ENCODE results near the gene ZFYVE9.
A peak's percentile ranks its signal among the peaks of the same experiment; 100 is the strongest.

Gene ZFYVE9

DNA sequence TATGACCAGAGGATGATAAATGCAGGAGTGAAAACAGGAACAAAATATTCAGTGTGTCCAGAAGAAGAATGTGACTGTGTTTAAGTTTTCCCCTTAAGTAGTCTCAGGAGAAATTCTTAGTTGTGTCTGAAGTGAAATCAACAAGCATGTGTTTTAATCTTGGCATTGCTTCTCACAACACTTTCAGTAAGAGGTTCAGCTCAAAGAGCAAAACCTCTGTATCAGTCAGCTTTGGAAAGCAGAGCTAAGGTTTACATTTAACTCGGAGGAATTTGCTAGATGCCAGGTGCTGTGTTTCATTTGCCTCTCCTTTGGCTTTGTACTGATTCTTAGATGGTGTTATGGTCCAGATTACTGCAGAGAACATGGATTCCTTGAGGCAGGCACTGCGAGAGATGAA is 195.6 kb downstream of the ZFYVE9 start:
- no peak for DNase-seq (ENCODE audit: low spot score)

DNA sequence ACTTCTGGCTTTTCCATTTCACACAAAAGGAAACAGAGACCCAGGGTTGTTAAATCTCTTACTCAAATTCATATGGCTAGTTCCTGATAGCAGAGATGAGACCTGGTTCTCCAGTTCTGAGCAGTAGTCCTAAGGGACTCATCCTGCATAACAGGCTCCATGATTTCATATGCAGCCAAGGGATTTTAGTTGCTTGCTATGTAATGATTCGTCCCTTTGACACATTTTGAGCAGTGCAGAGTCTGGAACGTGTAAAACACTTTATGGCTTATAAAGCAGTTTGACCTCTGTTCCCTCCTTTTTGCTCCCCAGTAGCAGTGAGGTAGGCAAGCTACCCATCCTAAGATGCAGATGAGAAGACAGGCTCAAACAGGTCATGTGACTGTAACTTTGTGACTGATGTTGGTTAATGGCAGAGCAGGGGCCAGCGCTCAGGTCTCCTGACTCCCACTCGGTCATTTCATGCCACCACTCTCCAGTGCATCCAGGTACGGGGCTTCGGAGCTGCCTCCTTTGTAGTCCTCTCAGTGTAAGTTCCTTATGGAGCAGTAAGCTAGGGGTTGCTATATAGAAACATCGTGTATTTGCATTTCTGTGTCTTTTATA is 199.9 kb downstream of the ZFYVE9 start:
- no peak for DNase-seq (ENCODE audit: low spot score)

DNA sequence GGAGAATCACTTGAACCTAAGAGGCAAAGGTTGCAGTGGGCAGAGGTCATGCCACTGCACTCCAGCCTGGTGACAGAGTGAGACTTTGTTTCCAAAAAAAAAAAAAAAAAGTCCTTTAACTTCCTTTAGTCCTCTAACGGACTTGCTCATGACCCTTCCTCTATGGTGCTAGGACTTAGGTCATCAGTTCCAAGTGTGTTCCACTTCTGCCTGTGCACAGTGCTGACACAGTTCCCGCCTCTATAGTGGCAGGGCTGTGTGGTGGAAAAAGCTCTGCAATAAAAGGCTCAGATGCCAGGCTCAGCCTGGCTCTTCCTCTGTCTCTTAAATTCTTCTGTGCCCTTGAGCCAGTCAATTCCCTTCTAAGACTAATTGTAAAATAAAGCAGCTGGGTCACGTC is 202.1 kb downstream of the ZFYVE9 start:
- no peak for DNase-seq (ENCODE audit: low spot score)

DNA sequence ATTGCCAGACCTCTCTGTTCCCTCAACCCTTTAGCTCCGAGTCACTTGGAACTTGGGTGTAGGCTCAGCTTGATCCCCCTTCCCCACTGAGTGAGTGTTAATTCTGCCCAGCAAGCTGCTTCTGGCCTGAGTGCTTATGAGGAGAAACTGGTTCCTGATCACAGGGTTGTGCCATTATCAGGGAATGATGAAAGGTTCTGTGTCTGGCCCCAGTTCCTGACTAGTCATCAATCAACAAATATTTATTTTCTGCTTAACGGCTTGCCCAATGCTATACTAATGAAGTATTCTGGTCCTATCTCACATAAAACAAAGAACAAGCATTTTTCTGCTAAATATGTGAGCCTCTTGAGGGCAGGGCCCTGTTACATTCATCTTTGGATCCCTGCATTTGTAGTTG is 203.4 kb downstream of the ZFYVE9 start:
- no peak for DNase-seq (ENCODE audit: low spot score)

DNA sequence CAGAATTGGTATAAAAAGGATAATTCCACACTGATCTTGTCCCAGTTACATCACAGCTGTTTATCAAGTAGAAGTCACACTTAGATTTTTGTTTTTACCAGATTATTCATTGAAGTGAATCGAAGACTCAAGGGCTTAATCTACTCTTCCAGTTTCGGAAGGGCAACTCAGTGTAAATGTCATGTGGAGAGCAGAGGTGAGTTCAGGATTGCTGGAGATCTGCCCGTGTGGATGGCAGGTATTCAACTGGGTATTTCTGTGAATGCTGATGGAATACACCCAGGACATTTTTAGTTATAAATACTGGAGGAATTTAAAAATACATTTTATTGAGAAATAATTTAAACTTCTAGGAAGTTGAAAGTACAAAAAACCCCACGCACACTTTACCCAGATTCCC is 204.8 kb downstream of the ZFYVE9 start:
- no peak for DNase-seq (ENCODE audit: low spot score)

DNA sequence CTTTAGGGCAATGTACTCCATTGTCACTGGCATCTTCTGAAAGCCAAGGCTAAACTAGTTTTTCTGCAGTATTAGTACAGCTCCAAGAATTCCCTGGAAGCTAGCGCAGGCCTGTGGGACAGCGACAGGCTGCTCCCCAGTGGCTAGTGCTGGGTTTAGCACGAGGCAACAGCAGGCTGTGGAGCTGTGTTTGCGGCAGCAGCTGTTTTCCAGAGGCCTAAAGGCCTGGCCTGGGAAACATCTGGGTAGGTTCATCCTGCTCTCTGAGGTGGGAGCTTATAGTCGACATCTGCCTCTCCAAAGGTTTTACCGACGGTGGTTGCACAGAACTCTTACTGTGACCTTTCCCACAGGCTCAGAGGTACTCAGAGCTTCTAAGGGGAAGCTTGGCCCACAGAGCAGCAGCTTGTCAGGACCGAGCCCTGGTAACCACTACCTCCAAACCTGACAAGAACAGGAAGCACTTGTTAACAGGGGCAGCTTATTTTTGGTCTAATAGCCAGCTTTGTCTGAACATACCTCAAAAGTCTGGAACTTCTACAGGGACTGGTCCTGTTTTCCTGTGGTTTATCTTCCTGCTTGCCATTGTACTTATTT is 206.9 kb downstream of the ZFYVE9 start:
- no peak for DNase-seq (ENCODE audit: low spot score)

DNA sequence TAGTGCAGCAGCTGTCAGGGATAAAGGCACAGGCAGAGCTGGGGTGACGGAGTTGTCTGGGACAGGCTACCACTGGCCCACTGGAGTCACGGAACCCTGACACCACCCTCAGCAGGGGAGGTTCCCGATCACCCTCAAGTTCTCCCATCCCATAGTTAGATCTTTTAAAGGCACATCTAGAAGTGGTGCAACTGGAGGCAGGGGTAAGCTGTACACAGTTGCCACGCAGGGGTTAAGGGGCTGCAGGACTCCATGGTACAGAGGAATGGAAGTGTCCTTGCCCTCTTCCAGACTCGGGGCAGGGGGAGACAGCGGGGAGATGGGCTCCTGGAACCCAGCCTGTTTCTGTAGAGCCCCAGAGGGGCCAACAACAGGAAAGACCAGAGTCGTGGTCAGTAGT is 210.8 kb downstream of the ZFYVE9 start:
- DNase-seq (ENCODE audit: low spot score): no peak

DNA sequence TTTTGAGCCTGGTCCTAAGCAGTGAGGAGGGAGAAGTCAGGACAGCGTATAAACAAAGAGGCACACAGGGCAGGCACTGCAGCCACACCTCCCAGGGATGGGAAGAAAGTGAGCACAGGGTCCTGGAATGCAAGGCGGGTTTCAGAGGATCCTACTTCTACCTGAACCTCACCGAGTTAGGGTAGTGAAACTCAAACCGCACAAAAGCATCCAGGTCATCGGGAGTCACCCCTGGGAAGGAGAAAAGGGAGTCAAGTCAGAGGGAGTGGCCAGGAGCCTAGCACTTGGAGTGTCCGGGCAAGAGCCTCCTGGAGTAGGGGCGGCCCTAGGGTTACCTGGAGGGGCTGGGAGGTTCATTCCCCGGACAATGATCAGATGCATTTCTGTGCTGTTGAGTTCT is 213.5 kb downstream of the ZFYVE9 start:
- DNase-seq (ENCODE audit: low spot score): no peak

DNA sequence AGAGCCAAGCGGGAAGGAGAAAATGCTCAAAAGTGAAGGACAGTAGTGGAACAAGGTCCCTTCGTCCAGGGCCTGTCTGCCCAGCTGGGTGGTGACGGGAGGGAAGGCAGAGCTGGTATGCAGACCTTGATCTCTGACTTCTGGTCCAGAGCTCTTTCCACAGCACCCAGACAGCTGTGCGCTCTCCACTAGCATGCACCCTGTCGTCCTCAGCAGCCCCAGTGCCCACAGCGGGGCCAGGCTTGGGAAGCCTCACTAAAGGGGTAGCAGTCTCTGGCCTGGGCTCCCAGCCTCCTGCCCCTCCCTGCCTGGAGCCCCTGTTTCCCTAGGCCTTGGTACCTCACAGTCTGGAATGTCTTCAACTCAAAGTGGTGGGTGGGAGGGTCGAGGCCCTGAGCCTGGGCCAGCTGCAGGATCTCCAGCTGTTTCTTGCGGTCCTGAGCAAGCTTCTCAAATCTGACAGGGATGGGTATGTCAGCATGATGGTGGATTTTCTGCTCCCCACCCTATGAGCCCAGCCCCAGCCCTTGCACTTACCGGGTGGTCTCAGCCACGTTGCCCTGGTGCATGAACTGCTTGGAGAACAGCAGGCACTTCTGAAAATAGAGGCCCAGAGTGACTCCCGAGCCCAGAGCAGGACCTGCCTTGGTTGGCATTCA is 214.1 kb downstream of the ZFYVE9 start:
- no peak for DNase-seq (ENCODE audit: low spot score)

DNA sequence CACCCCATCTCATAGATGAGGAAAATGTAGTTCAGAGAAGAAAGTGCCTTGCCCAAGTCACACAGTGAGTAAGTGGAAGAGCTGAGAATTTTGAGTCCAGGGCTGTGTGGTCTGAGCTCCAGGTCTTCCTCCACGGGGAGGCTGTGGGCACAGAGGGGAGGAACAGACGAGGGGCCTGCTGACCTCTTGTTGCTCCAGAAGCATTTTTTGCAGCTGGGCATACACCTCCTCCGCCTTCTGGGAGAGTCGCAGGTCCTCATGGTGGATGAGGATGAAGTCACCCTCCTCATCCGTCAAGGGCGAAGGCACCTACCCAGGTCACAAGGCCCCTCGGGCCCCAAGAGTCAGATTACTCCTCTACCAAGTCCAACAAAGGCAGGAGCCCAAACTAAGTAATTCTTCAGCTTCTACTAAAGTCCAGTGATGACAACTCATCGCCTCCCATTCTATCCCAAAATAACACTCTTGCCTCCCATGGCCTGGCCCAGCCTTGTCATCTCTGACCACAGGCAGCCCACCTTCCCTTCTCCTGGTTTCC is 215.0 kb downstream of the ZFYVE9 start:
- DNase-seq (ENCODE audit: low spot score): no peak

DNA sequence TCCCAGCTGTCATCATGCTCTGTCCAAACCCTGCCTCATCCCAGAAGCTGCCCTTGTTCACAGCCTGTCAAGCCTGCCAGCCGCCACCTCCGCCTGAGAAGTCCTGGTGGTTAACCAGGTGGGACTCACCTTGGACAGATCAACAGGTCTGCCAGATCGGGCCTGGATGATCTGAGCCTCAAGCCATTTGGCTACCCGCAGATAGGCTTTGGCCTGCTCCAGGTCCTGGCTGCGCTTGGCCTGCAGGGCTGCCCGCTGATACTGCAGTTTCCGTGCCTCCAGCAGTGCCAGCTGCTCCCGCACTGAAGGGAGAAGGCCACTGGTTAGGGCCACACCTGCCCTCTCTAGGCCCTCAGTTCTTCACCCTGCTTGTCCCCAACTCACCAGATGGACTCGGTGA is 215.5 kb downstream of the ZFYVE9 start:
- DNase-seq (ENCODE audit: low spot score): no peak

DNA sequence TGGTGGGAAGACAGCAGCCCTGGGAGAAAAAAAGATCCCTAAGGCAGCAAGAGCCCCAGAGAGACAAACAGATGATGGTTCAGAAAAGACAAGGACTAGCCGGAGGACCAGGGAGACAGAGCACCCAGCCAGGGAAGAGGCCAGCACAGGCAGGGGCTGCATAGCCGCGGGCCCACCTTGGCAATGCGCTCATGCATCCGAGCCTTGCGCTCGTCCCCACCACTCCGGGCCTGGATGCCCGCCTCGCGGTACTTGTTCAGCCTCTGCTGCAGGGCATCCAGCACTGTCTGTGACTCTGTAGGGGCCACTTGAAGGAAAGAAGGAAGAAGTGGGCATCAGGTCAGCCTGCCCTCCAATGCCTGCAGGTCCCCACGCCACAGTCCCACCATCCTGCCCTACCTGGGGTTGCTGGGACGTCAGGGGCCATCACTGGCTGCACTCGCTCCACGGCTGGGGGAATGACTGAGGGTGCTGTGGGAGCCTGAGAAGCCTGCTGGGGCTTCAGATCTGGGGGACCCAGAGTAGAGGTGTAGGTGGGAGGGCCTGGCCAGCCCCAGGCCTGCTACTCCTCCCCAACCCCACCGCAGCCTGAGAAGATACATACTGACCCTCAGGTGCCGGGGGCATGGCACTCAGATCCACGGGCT is 217.1 kb downstream of the ZFYVE9 start:
- no peak for DNase-seq (ENCODE audit: low spot score)

DNA sequence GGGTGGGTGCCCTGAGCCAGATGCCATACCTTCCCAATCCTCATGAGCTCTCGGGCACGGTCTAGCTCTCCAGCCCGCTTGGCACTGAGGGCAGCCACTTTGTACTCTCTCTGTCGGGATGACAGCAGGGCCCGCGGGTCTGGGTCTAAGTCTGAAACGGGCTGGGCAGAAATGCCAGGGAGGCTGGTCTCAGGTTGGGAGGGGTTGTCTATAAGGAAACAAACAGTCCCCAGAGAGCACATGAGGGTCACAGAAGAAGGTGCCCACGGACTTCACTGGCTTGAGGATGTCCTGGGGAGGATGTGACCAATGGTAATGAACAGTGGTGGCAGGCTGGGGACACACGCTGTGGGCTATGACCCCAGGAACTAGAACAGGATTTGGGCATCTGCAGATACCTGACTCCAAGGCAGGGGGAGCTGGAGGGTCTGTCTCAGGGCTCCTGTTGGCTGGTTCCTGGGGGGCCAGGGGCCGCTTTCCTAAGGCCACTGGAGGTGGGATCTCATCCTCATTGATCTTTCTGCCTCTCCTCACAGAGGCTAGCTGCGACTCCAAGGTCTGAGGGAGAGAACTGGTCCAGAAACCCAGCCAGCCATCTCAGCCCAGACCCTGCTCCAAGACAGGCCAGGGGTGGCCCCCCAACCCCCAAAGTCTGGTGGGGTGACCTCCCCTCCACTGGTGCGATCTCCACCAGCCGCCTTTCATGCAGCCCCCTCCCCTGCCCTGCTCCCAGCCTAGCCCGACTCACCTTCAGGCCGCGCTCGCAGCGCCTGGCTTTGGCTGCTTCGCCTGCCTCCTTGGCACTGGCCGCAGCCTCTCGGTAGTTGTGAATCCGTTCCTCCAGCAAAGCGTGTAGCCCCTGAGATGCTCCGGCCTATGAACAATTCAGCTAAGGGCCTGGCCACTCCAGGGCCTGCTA is 218.0 kb downstream of the ZFYVE9 start:
- DNase-seq (ENCODE audit: low spot score): no peak

DNA sequence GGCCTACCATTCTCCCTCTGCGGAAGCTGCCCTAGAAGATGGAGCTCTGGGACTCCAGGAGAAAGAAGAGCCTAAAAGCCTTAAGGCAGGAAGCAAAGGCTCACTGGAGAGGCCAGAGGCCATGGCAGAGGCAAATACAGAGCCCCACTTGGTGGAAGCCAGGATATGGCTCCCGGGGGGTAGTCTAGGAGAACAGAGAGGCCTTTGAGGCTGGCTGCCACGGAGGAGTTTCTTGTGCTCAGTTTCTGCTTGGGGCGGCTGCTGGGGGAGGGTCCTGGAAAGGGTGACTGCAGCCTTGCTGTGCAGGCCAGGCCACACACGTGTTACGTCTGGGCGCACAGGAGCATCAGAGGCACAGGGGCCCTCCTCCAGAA is 218.7 kb downstream of the ZFYVE9 start:
- no peak for DNase-seq (ENCODE audit: low spot score)

DNA sequence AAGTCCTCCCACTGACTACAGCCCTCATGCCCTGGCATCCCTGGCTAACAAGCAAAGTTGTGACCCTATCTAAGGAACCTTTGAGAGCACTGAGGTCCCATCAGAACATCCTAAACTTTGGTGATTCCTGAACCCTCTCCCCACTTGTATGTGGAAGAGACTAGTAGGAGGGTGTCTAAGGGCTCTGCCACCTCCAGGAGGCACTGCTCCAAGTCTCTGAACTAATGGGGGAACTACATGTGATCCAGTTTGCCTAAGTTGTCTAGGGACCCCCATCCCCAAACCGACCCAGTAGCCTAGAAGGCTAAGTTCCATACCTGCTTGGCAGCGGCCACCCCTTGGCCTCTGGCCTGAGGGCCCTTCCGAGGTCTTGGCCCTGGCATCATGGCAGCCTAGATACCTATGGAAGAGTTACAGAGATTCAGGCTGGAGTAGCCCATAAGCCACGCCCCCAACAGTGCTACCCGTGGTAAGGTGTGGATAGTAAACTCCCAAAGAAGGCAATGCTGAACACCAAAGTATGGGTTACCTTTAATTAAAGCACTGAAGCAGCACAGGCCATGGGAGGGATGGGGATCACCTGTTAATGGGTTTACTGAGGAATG is 222.4 kb downstream of the ZFYVE9 start:
- no peak for DNase-seq (ENCODE audit: low spot score)

DNA sequence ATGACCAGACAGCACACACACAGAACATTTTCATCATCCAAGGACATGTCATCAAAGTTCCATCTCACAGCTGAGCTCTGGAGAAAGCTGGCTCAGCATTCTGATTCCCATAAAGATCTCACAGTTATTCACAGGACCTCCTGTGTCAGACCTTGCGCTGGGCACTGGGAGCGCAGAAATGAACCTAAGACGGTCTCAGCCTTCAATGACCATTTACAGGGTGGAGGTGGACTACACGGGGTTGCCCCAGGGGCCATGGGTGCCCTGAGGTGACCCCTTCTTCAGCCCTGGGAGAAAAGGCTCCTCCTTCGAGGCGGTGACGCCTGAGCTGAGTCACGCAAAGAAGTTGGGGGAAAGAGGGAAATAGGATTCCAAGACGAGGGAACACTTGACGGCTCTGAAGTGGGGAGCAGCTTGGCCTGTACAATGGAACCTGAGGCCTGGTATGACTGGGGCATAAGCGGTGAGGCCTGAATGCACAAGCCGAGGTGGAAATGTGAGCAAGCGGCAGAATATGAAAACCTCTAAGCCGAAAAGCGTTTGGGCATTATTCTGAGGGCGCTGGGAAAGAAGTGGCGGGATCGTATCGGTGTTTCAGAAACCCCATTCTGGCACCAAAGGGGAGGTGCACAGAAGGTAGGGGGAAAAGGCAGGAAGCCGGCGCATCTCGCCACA is 223.3 kb downstream of the ZFYVE9 start:
- no peak for DNase-seq (ENCODE audit: low spot score)

DNA sequence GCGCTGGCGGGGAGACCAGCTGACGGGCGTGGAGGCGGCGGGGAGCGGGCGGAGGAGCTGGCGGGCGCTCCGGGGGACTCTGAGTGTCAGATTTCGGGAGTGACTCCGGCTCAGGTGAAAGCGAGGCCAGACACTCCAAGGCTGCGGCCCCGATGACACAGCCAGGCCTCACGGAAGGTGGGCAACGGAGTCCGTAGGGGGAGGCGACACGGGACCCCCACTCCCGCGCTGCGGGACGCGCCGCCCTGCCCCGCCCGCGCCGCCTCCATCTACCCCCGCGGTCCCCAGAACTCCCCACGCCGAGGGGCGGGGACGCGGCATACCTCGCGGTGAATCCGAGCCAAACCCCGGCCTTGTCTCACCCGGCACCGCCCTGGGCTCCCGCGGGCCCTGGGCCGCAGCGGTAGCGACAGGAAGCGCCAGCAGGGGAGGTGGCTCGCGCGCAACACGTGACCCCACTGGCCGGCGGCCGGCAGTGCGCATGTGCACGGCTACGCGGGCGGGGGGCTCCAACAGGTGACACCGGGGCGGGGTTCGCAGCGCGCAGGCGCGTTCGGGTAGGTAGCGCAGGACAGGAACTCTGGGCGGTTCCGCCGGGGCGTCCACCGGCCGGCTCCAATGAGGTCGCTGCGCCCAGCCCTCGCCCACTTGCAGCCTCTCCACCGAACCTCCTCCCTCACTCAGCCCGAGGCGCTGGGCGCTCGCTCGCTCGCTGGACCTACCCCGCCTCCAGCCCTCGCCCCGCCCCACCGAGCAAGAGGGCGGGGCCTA is 224.0 kb downstream of the ZFYVE9 start, which contains the start of gene CC2D1B:
CC2D1B (minus strand) TSS at position 460 of the 771 bp plus-strand sequence. CDS start 1,585 bp downstream, outside the sequence.
- DNase-seq (ENCODE audit: low spot score): peak; percentile 98

DNA sequence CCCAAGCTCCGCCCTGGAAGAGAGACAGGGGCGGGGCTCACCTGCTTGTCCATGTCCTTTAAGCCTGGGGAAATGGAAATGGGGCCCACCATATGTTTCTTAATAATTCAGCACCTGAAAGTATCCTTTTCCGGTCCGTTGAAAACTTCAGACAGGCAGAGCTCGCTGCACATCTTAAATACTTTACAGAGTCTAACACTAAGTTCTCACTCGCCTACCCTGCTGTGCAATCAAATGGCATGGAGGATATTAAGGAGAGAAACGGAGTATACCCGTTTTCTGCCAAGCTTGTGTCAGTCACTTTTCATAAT is 224.6 kb downstream of the ZFYVE9 start:
- DNase-seq (ENCODE audit: low spot score): no peak

DNA sequence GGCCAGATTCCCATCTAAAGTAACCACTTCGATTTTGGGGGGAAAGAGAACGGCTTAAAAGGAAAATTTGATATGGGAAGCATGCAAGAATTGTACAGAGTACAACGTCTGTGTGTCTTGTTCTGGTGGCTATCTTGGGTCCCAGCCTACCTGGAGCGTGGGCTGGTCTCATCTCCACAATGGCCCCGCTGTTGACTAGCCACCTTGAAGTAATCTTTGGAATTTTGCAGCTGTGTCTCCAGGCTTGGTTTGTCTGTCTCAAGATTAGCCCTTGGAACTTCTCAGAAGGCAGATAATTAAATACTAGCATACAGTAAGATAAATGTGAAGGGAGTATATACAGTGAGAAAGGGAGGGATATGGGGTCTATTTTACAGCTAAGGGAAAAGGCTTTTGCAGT is 225.4 kb downstream of the ZFYVE9 start:
- no peak for DNase-seq (ENCODE audit: low spot score)
